COLO668 (cell line): Measurements from ENCODE around the gene RASD2.
"Not testable (repeated sequence)": the region's sequence is repeated elsewhere in the genome, so short reads cannot be mapped to it uniquely, and the experiment has no call there.

Experiments
- DNase-seq: peaks from one replicate; lab custom pipeline; 2025; ENCODE audit not compliant: unreplicated experiment; lab: John Stamatoyannopoulos, UW

The RASD2 gene, protein sequence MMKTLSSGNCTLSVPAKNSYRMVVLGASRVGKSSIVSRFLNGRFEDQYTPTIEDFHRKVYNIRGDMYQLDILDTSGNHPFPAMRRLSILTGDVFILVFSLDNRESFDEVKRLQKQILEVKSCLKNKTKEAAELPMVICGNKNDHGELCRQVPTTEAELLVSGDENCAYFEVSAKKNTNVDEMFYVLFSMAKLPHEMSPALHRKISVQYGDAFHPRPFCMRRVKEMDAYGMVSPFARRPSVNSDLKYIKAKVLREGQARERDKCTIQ

DNA sequence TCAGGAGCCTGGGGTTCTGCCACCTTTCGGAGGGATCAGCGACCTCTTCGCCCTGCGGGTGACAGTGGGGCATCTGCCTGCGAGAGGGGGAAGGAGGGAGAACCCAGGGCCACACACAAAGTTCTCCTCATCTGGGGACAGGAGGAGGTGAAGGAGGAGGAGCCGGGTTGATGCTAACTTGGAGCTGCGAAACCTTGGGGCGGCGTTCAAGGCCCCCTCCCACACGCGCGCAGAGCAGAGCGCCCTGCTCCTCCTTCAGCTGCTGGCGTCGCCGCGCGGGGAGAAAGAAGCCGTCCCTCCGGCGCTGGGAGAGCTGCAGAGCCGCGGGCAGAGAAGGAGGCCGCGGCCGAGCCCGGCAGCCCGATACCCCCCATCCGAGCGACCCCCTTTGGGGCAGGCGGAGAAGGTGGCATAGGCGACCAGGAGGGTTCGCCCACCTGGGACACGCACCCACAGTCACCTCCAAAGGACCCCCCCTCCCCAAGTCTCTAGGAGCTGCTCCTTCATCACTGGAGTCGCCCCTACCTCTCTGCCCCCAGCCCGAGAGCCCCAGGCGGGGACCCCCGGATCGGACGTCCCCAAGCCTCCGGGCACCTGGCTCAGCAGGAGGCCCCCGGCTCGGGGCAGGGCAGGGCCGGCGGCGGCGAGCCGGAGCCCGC lies at the start of gene RASD2:
Gene RASD2 (plus strand): TSS at position 237 of the 659 bp plus-strand sequence. CDS start 5,979 bp downstream, outside the sequence.
- peak; percentile 68 for DNase-seq

DNA sequence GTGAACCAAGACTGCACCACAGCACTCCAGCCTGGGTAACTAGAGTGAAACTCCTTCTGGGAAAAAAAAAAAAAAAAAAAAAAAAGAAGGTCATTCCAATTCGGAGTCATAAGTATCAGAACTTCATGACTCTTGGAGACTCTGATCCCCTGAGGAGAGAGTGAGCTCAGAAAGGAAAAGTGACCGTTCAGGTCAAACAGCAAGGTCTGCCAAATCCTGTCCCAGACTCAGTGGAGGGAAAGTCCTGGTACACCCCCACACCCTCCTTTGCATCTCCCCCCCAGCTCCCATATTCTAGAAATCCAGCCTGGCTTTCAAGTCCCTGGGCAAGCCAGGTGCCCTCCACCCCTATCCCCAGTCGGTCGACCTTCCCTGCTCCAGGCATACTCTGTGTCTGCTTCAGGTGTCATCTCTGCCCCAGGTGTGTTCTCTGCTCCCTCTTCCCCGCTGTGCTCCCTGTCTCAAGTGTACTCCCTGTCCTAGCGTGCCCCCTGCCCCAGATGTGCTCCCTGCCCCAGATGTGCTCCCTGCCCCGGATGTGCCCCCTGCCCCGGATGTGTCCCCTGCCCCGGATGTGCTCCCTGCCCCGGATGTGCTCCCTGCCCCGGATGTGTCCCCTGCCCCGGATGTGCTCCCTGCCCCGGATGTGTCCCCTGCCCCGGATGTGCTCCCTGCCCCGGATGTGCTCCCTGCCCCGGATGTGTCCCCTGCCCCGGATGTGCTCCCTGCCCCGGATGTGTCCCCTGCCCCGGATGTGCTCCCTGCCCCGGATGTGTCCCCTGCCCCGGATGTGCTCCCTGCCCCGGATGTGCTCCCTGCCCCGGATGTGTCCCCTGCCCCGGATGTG lies 49.3 kb upstream of the RASD2 start:
- not testable (repeated sequence) for DNase-seq

DNA sequence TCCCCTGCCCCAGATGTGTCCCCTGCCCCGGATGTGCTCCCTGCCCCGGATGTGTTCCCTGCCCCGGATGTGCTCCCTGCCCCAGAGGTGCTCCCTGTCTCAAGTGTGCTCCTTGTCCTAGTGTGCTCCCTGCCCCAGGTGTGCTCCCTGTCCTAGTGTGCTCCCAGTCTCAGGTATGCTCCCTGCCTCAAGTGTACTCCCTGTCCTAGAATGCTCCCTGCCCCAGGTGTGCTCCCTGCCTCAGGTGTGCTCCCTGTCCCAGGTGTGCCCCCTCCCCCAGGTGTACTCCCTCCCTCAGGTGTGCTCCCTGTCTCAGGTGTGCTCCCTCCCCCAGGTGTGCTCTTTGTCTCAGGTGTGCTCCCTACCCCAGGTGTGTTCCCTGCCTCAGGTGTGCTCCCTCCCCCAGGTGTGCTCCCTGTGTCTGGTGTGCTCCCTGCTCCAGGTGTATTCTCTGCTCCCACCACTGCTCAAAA lies 48.7 kb upstream of the RASD2 start:
- no peak for DNase-seq

DNA sequence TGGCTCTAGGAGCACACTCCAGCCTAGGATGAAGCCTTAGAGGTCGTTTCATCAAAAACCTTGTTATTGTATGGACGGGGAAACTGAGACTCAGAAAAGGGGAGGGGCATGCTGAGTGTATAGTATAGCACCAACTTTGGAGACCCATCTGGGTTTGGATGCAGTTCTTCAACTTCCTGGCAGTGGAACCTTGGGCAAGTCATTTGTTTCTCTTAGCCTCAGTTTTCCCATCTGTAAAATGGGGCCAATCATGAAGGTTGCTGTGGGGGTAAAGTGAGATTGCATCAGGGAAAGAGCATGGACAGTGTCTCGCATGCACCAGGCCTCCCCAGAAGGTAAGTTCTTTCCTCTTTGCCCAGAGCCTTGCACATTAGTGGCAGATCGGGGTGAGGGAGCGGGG lies 47.6 kb upstream of the RASD2 start:
- no peak for DNase-seq

- not testable (repeated sequence) for DNase-seq
These were observed 44.9 kb upstream of the RASD2 start for GRCh38 chr22:35495711-35496110.

DNA sequence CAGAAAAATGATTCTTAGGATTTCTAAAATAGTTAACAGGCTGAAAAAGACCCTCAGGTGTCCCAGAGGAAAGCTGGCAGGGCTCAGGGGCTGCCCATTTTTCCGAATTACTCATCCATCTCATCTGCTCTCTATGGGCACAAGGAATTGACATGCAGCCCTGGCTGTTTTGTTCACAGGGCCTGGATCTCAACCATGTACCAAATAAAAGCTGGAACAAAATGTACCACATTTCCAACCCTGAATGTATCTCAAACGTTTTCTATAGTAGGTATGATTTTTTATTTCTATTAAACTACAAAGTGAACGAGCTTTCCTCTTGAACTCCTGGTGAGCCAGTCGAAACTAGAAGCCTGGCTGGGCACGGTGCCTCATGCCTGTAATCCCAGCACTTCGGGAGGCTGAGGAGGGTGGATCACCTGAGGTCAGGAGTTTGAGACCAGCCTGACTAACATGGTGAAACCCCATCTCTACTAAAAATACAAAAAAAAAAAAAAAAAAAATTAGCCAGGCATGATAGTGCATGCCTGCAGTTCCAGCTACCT lies 43.8 kb upstream of the RASD2 start:
- no peak for DNase-seq

GRCh38 chr22:35498026-35498800 lies 42.4 kb upstream of the RASD2 start:
- no peak for DNase-seq

- no peak for DNase-seq
These were observed 37.8 kb upstream of the RASD2 start for GRCh38 chr22:35502836-35503235.

- no peak for DNase-seq
These were observed 35.0 kb upstream of the RASD2 start for GRCh38 chr22:35505399-35506258.

GRCh38 chr22:35506259-35506570 lies 34.4 kb upstream of the RASD2 start:
- DNase-seq: no peak

DNA sequence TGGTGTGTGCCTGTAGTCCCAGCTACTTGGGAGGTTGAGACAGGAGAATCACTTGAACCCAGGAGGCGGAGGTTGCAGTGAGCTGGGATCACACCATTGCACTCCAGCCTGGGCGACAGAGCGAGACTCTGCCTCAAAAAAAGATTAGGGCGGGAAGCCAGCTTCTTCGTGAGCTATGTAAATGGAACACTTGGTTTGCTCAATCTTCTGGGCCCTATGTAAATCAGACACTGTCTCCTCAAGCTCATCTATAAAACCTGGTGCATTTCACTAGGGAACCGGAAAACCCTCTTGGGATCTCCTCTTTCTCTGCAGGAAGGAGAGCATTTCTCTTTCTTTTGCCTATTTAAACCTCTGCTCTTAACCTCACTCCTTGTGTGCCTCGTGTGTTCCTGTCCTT lies 32.8 kb upstream of the RASD2 start:
- DNase-seq: not testable (repeated sequence)

DNA sequence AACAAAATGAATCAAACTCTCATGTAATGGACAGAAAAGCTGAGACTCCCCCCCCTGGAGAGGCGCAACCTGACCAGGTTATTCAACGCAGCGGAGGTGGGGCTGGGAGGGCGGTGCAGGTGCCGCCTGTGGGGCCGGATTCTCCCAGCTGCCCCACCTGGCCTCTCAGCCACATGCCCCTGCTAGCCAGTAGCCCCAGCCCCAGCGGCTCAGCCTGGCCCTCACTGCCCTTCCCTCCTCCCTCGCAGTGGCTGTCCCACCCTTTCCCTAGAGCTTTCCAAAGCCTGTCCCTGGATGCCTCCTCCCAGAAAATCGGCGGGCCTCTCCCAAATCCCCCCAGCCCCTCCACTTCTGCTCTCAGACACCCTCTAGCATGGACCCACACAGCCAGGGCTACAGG lies 31.2 kb upstream of the RASD2 start:
- DNase-seq: peak; percentile 29

GRCh38 chr22:35509960-35510359 lies 30.7 kb upstream of the RASD2 start:
- no peak for DNase-seq

- no peak for DNase-seq
These were observed 30.1 kb upstream of the RASD2 start for GRCh38 chr22:35510481-35510934.

DNA sequence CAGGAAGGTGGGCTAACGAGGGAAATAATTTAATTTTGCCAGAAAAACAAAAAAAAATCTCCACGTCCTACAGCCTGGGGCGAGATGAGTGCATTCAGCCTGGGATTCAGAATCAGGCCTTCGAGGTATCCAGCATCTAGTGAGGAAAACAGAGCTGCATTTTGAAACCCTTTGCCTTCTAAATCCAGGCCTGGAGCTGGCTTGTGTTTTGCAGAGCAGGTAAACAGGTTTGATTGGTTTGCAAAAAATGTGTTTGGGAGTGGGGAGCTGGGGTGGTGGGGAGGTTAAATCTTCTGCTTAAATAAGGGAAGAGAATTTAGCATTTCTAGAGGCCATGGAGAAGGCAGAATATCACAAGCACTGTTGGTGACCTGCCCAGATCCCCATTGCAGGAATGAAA lies 29.7 kb upstream of the RASD2 start:
- no peak for DNase-seq

- no peak for DNase-seq
These were observed 26.3 kb upstream of the RASD2 start for GRCh38 chr22:35514366-35514765.

- not testable (repeated sequence) for DNase-seq
These were observed 24.7 kb upstream of the RASD2 start for GRCh38 chr22:35515952-35516351.

GRCh38 chr22:35516723-35517122 lies 23.9 kb upstream of the RASD2 start:
- DNase-seq: no peak

DNA sequence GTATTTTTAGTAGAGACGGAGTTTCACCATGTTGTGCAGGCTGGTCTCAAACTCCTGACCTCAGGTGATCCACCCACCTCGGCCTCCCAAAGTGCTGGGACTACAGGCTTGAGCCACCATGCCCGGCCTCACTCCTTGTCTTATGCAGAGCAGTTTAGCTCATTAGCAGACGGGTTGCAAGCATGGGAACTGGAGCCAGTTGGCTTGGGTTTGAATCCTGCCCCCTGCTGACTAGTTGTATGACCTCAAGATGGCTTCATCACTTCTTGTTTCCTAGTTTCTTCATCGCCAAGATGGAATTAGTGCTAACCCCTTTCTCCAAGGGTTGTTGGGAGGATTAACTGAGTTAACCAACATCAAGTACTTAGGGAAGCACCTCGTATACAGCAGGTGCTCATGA lies 23.4 kb upstream of the RASD2 start:
- no peak for DNase-seq
